GM19239 (cell line): ENCODE measurements around the gene TNIK.
A peak's percentile ranks its signal among the peaks of the same experiment; 100 is the strongest.
"Not testable (repeated sequence)": the region's sequence is repeated elsewhere in the genome, so short reads cannot be mapped to it uniquely, and the experiment has no call there.

Experiments used
- DNase-seq: peaks from one replicate; pipeline ENCODE4 v3.0.0; 2011; ENCODE audit warnings: low spot score; ENCODE audit not compliant: insufficient read length
- FAIRE-seq: peaks from 2 replicates; lab custom pipeline; 2011; peaks lifted over from hg19 to GRCh38; lab: Jason Lieb, UNC

TNIK gene

DNA sequence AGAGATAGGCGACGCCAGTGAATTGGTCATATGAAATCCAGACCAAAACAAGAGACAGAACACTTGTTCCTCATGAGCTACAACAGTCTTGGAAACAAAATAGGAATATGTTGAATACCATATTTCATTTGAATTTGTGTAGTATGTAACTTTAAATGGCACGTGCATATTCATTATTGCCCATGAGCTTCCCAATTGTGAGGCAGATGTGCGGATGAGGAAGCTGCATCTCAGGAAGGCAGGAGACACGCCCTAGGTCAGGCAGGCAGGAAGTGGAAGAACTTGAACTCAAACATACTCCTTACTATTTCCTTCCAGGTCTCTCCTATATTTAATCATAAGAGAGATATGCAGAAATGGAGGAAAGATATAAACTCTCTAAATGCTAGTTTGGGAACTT is 326.9 kb downstream of the TNIK start:
- DNase-seq = no peak
- no peak for FAIRE-seq

DNA sequence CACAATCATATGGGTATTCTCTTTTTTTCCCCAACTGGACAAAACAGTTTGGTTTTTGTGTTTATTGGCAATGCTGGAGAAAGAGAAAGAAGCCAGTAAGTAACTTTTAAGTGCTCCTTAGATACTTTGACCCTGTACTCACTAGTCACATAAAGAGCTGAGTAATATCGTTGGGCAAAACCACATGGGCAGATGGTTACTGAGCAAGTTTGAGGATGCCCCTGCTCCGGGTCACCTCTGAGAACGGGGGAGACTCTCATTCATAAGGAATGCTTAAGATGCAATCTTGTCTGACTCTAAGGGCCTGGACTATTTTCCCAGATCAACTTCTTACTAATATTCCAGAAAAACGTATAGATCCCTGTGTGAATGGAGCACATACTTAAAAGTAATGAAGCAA is 327.3 kb downstream of the TNIK start:
- FAIRE-seq (no peak), DNase-seq (no peak)

GRCh38 chr3:171129827-171130226 is 330.4 kb downstream of the TNIK start:
- DNase-seq (no peak), FAIRE-seq (no peak)

DNA sequence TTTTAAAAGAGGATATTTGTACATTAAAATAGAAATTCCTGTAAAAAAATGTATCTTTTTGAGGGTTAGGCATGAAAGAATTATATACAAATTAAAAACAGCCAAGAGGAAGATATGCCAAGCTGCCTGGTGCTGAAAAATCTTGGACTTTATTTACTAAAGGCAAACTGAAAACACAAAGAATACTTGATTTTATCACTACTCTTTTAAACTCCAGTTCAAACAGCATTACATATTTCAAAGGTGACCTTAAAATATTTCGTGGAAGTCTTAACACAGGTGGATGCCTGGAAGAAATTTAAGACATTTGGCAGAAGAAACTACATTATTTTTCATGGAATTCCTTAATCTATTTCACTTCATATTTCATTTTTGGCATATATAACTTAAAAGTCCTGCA is 332.6 kb downstream of the TNIK start:
- DNase-seq = no peak
- FAIRE-seq = no peak

GRCh38 chr3:171126478-171127209 is 333.6 kb downstream of the TNIK start:
- FAIRE-seq (no peak), DNase-seq (no peak)

GRCh38 chr3:171125010-171125409 is 335.2 kb downstream of the TNIK start:
- FAIRE-seq = no peak
- DNase-seq = no peak

- FAIRE-seq (no peak), DNase-seq (no peak)
Observed at GRCh38 chr3:171123915-171124314, 336.3 kb downstream of the TNIK start.

DNA sequence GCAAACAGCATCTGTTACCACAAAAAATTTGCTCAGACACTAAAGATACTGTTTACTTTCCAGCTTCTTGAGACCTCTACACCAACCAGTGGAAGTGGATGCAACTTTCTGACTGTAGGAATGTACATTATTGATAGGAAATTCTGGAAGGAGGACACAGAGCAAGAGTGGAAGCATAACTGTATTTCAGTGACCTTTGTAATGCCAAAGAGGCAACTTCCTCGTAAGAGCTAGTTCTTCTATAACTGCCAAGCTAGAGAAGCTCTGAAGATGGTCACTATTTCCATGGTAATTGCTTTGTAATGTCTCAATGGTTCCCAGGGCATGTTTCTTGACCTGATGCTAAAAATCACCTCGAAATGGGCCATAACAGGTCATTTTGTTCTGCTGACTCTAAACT is 337.3 kb downstream of the TNIK start:
- no peak for FAIRE-seq

DNA sequence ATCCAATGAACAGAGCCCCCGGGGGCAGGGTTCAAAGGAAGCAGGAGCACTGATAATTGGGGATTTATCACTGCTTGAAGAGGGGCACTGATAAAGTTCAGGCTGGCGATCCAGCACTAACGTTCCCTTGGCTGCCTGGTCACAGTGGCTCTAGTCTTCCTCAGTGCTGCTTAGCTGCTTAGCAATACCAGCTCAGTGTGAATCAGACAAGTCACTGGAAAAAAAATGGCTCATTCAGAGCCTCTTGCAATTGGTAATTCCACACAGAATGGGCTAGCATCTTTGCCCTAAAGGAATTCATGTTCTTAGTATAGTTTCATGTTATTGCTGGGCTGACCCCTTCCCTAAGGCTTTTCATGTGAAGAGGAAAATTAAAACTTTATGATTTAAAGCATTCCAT is 338.0 kb downstream of the TNIK start:
- FAIRE-seq (no peak), DNase-seq (no peak)

More for the DNA sequence above, 337.3 kb downstream of the TNIK start:
- no peak for DNase-seq

DNA sequence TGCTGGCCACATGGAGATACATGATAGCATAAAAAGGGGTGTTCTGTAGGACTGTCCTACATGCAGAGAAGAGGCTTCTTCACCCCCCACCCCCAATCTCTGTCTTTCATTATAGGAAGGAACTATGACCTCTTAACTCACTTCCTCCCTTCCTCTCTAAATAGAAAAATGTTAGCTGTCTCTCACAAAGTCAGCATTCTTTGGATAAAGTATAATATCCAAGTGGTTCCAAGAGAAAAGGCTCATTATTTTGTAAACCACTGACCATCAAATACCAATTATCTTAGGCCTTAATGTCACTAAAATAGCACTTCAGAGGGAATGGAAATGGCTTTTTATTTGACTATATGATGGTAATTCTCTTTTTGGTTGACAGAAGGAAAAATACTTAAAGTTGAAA is 338.4 kb downstream of the TNIK start:
- DNase-seq = no peak
- FAIRE-seq = no peak

DNA sequence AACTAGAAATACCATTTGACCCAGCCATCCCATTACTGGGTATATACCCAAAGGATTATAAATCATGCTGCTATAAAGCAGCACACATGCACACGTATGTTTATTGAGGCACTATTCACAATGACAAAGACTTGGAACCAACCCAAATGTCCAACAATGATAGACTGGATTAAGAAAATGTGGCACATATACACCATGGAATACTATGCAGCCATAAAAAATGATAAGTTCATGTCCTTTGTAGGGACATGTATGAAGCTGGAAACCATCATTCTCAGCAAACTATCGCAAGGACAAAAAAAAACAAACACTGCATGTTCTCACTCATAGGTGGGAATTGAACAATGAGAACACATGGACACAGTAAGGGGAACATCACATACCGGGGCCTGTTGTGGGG is 340.8 kb downstream of the TNIK start:
- not testable (repeated sequence) for FAIRE-seq, DNase-seq

DNA sequence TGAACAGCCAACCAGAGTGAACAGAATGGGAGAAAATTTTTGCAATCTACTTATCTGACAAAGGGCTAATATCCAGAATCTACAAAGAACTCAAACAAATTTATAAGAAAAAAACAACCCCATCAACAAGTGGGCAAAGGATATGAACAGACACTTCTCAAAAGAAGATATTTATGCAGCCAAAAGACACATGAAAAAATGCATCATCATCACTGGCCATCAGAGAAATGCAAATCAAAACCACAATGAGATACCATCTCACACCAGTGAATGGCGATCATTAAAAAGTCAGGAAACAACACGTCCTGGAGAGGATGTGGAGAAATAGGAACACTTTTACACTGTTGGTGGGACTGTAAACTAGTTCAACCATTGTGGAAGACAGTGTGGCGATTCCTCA is 341.2 kb downstream of the TNIK start:
- not testable (repeated sequence) for FAIRE-seq, DNase-seq

- DNase-seq (no peak), FAIRE-seq (no peak)
Observed at GRCh38 chr3:171116824-171117395, 343.3 kb downstream of the TNIK start.

GRCh38 chr3:171116365-171116764 is 343.8 kb downstream of the TNIK start:
- FAIRE-seq (no peak), DNase-seq (no peak)

GRCh38 chr3:171115667-171116066 is 344.5 kb downstream of the TNIK start:
- DNase-seq (no peak), FAIRE-seq (no peak)

- no peak for DNase-seq
- no peak for FAIRE-seq
Observed at GRCh38 chr3:171113716-171114115, 346.5 kb downstream of the TNIK start.

- FAIRE-seq (no peak), DNase-seq (no peak)
Observed at GRCh38 chr3:171110715-171111114, 349.5 kb downstream of the TNIK start.

DNA sequence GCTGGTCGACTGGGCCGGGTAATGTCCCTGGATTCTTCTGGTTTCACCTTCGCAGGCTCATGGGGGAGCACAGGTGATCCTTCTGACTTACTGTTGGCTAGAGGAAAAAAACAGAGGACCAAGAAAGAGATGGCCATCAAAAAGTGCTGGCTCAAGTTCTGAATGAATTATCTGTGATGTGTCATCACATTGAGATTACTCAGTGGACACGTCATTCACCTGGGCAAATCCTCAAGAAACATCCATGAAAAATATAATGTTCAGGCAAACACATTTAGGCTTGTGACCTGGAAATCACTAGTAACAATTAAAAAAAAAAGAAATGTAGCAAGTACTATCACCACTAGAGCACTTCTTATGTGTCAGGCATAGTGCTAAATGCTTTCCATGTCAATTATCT is 352.1 kb downstream of the TNIK start:
- FAIRE-seq = no peak
- no peak for DNase-seq

GRCh38 chr3:171103185-171103584 is 357.0 kb downstream of the TNIK start:
- DNase-seq (no peak), FAIRE-seq (no peak)

GRCh38 chr3:171101982-171102641 is 358.1 kb downstream of the TNIK start:
- DNase-seq (no peak), FAIRE-seq (no peak)

DNA sequence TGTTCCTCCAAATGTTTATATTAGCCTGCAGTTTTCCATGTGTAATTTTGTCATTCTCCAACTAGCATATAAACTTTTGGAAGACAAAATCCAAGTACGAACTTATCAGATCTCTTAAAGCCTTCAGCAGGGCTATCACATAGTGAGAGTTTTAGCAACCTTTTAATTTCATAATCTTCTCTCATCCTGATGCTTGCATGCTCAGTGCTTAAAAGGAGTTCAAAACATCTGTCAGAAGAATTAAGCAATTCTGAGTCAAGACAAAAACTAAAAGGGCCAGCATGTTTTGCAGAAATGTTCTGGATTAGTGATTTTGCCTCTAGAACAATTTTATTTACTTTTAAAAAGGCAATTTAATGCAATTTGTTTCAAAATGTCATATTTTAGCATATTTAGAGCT is 360.3 kb downstream of the TNIK start:
- FAIRE-seq (no peak), DNase-seq (no peak)

DNA sequence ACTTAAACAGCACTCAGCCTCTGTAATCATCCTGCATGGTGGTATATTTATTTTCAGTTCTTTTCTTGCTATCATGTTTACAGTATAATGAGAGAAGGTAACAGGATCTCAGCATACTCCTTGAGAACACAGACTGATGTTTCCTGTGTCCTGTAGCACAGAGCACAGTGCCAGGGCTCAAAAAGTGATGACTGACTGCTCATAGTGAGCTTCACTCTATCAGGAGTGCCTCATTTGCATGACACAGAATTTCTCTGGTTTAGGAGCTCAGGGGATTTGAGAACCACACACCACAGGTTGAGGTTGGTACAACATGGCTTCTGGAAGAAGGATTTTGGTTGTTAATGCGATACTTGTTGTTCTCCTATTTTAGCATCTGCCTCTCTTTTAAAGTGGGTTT is 365.1 kb downstream of the TNIK start:
- FAIRE-seq (peak; percentile 31), DNase-seq (no peak)
